NCI-H146 (cell line): ENCODE measurements around the gene B4GALT3.

ENCODE experiments used
- DNase-seq: peaks from one replicate; lab custom pipeline; 2025; lab: John Stamatoyannopoulos, UW

B4GALT3 gene

GRCh38 chr1:161206411-161207140 is 29.3 kb upstream of the B4GALT3 start:
- DNase-seq, result no peak

GRCh38 chr1:161201836-161202712 is 24.8 kb upstream of the B4GALT3 start, which contains the start of gene NDUFS2:
Gene NDUFS2 (plus strand): TSS chr1:161202367. CDS start chr1:161202386, 19 bp downstream.
- DNase-seq, result peak; percentile 99

GRCh38 chr1:161200992-161201835 is 23.9 kb upstream of the B4GALT3 start:
- peak; percentile 37 for DNase-seq

- DNase-seq, result no peak
These were observed 23.2 kb upstream of the B4GALT3 start for GRCh38 chr1:161200421-161200991.

GRCh38 chr1:161199506-161200139 is 22.3 kb upstream of the B4GALT3 start:
- no peak for DNase-seq

GRCh38 chr1:161198897-161199431 is 21.7 kb upstream of the B4GALT3 start, which contains the start of gene ADAMTS4:
Gene ADAMTS4 (minus strand): TSS chr1:161199054. CDS start chr1:161198627, 427 bp downstream.
- no peak for DNase-seq

GRCh38 chr1:161198194-161198896 is 21.0 kb upstream of the B4GALT3 start:
- peak; percentile 51 for DNase-seq

GRCh38 chr1:161197560-161198193 is 20.4 kb upstream of the B4GALT3 start:
- no peak for DNase-seq

- no peak for DNase-seq
These were observed 19.5 kb upstream of the B4GALT3 start for GRCh38 chr1:161196521-161197451.

GRCh38 chr1:161196111-161196510 is 18.8 kb upstream of the B4GALT3 start:
- no peak for DNase-seq

- no peak for DNase-seq
These were observed 17.9 kb upstream of the B4GALT3 start for GRCh38 chr1:161195171-161195570.

GRCh38 chr1:161193561-161194235 is 16.4 kb upstream of the B4GALT3 start:
- DNase-seq, result no peak

GRCh38 chr1:161192476-161193465 is 15.5 kb upstream of the B4GALT3 start:
- peak; percentile 70 for DNase-seq

- DNase-seq, result no peak
These were observed 14.7 kb upstream of the B4GALT3 start for GRCh38 chr1:161191971-161192370.

- DNase-seq, result peak; percentile 64
These were observed 13.7 kb upstream of the B4GALT3 start for GRCh38 chr1:161190962-161191521.

- no peak for DNase-seq
These were observed 11.7 kb upstream of the B4GALT3 start for GRCh38 chr1:161189036-161189435.
